Loucy (cell line): ENCODE results near the gene AMELY.

Source experiments
- EZH2phosphoT487 ChIP-seq: fragments of 200-600 bp; IDR thresholded peaks from 2 replicates; pipeline ENCODE4 v1.6.1; 2018; ENCODE audit warnings: antibody characterized with exemption, mild to moderate bottlenecking, moderate library complexity, borderline replicate concordance
- TF ChIP-seq, protein P1 (sequence below): fragments of 200-600 bp; sonication (generic); conservative IDR thresholded peaks from 2 replicates; pipeline ENCODE4 v1.5.1; 2014; ENCODE audit warnings: mild to moderate bottlenecking, antibody characterized with exemption, low read length

DNA sequence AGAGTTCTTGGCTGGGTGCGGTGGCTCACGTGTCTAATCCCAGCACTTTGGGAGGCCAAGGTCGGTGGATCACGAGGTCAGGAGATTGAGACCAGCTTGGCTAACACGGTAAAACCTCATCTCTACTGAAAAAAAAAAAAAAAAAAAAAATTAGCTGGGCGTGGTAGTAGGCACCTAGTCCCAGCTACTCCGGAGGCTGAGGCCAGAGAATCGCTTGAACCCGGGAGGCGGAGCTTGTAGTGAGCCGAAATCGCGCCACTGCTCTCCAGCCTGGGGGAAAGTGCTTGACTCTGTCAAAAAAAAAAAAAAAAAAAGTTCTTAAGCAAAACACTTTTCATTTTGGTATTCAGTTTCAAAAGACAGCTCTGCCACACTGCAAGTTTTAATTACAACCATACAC, 36.8 kb upstream of the AMELY start:
- no peak for TF ChIP-seq EZH2phosphoT487
- TF ChIP-seq, protein P1, sequence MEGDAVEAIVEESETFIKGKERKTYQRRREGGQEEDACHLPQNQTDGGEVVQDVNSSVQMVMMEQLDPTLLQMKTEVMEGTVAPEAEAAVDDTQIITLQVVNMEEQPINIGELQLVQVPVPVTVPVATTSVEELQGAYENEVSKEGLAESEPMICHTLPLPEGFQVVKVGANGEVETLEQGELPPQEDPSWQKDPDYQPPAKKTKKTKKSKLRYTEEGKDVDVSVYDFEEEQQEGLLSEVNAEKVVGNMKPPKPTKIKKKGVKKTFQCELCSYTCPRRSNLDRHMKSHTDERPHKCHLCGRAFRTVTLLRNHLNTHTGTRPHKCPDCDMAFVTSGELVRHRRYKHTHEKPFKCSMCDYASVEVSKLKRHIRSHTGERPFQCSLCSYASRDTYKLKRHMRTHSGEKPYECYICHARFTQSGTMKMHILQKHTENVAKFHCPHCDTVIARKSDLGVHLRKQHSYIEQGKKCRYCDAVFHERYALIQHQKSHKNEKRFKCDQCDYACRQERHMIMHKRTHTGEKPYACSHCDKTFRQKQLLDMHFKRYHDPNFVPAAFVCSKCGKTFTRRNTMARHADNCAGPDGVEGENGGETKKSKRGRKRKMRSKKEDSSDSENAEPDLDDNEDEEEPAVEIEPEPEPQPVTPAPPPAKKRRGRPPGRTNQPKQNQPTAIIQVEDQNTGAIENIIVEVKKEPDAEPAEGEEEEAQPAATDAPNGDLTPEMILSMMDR = no peak
